Measurements from ENCODE around the gene TCIRG1. TPM values are rescaled to one million over a fixed set of nuclear protein-coding genes. Genes with fewer than 3 reads are reported as not detected.
A peak's percentile ranks its signal among the peaks of the same experiment; 100 is the strongest.

The TCIRG1 gene
- total and polyA plus RNA-seq, 2 of the 13 experiments (the other 11 are each of a cell fraction or from before 2014, with no cell fraction given): 48.0 to 69.6 TPM

- TF ChIP-seq ARID5B (CRISPR knock-in tag; IDR thresholded peaks at IDR 0.05) (peak; percentile 74; the same call in 1 of the 2 replicates), ZNF407 (CRISPR knock-in tag; IDR thresholded peaks at IDR 0.05; ENCODE audit: not compliant biosample characterization) (no peak), ETV5 (CRISPR knock-in tag; IDR thresholded peaks at IDR 0.05; ENCODE audit: borderline replicate concordance) (no peak), ZNF317 (CRISPR knock-in tag; IDR thresholded peaks at IDR 0.05) (no peak), SAP130 (CRISPR knock-in tag; IDR thresholded peaks at IDR 0.05; ENCODE audit: low read depth) (peak; percentile 68), ZNF570 (CRISPR knock-in tag; IDR thresholded peaks at IDR 0.05; ENCODE audit: borderline replicate concordance) (no peak), HNF1A (IDR thresholded peaks at IDR 0.05; ENCODE audit: low read depth) (no peak), HNF1A (CRISPR knock-in tag; IDR thresholded peaks at IDR 0.05; ENCODE audit: borderline replicate concordance) (peak; percentile 49; the same call in 1 of the 2 replicates), CCDC6 (CRISPR knock-in tag; IDR thresholded peaks at IDR 0.05) (peak; percentile 59; the same call in 1 of the 2 replicates), ZNF431 (CRISPR knock-in tag; IDR thresholded peaks at IDR 0.05; ENCODE audit: borderline replicate concordance, low read depth) (no peak), RFX1 (IDR thresholded peaks at IDR 0.05) (peak; percentile 62; the same call in 1 of the 2 replicates), PRMT3 (CRISPR knock-in tag; IDR thresholded peaks at IDR 0.05; ENCODE audit: borderline replicate concordance, low read depth) (peak; percentile 58; the same call in 1 of the 2 replicates)
These were observed 25.8 kb upstream of the TCIRG1 start (continued) for GRCh38 chr11:68012843-68013610.

Measured in HepG2 (cell line).